Activated CD8-positive, alpha-beta memory T cell treated with anti-CD3 and anti-CD28 coated beads, Interleukin-2, amount 10 ng/mL, durations not matched to agents 7 days and 5 days (primary cell): ENCODE measurements around the gene RPL10A. TPM values are rescaled to one million over a fixed set of nuclear protein-coding genes. Genes with fewer than 3 reads are reported as not detected.

ENCODE experiments used
- ATAC-seq: fragments of 150-1000 bp; cut with Tn5 transposase; one replicate; pipeline ENCODE4 v1.10.0; 2021; ENCODE audit warnings: moderate library complexity
- CTCF ChIA-PET: fragments of 350-600 bp; sonication (Branson Sonifier 250); formaldehyde crosslinking; loops from one replicate; lab custom pipeline; 2021; ENCODE audit warnings: antibody characterized with exemption; lab: Charles Lee
- DNase-seq: peaks from one replicate; pipeline ENCODE4 v3.0.0-alpha.2; 2020
- H3K27ac Mint-ChIP-seq: one replicate; pipeline ENCODE4 v1.8.0; 2021; ENCODE audit warnings: mild to moderate bottlenecking, mixed read lengths
- H3K27me3 Mint-ChIP-seq: one replicate; pipeline ENCODE4 v1.8.0; 2021; ENCODE audit warnings: mixed read lengths
- H3K36me3 Mint-ChIP-seq: one replicate; pipeline ENCODE4 v1.8.0; 2021; ENCODE audit warnings: mild to moderate bottlenecking, mixed read lengths
- H3K4me1 Mint-ChIP-seq: one replicate; pipeline ENCODE4 v1.8.0; 2021; ENCODE audit warnings: mixed read lengths
- H3K4me3 Mint-ChIP-seq: one replicate; pipeline ENCODE4 v1.8.0; 2021; ENCODE audit warnings: mild to moderate bottlenecking, moderate library complexity, mixed read lengths
- H3K9me3 Mint-ChIP-seq: one replicate; pipeline ENCODE4 v1.8.0; 2022; ENCODE audit warnings: low read depth, mixed read lengths
- total RNA-seq, 2 experiments: library from RNA; stranded (reverse); gene quantifications; one replicate each; pipeline ENCODE4 v1.2.3, GENCODE V29; 2021

The RPL10A gene
- total RNA-seq, 2 experiments from 2014 or later = 1,163 to 1,382 TPM

- Mint-ChIP-seq H3K27me3 (no peaks in the 10 kb centered on the region), H3K4me1 (peaks cover 8% of the 10 kb centered on the region), H3K4me3 (no peak overlapping the region), H3K9me3 (no peaks in the 10 kb centered on the region), H3K36me3 (no peaks in the 10 kb centered on the region), H3K27ac (no peak overlapping the region)
- CTCF ChIA-PET = interaction anchor here (1.1 to 1.4 kb wide), 2 partner anchors 27 to 242 kb away, joined by 3 to 4 read pairs; no protein-coding TSS in a partner anchor
- ATAC-seq = no peak
- no peak for DNase-seq
Observed at GRCh38 chr6:35483490-35483889, 15.3 kb downstream of the RPL10A start.

GRCh38 chr6:35483893-35484645 lies 15.9 kb downstream of the RPL10A start:
- CTCF ChIA-PET = interaction anchor here (1.1 to 1.4 kb wide), 2 partner anchors 26 to 243 kb away, joined by 3 to 4 read pairs; no protein-coding TSS in a partner anchor

GRCh38 chr6:35484921-35485392 lies 16.8 kb downstream of the RPL10A start:
- ATAC-seq (no peak), DNase-seq (no peak)
- no peaks in the 10 kb centered on the region for H3K27me3 Mint-ChIP-seq

More at GRCh38 chr6:35483893-35484645, 15.9 kb downstream of the RPL10A start:
- no peak overlapping the region for H3K4me3 Mint-ChIP-seq
- DNase-seq (no peak), ATAC-seq (no peak)
- H3K27ac Mint-ChIP-seq = no peak overlapping the region
- H3K36me3 Mint-ChIP-seq = no peaks in the 10 kb centered on the region
- peaks cover 8% of the 10 kb centered on the region for H3K4me1 Mint-ChIP-seq
- no peaks in the 10 kb centered on the region for H3K27me3 Mint-ChIP-seq
- H3K9me3 Mint-ChIP-seq = no peaks in the 10 kb centered on the region

GRCh38 chr6:35485402-35485877 lies 17.2 kb downstream of the RPL10A start:
- CTCF ChIA-PET = no interaction called here
- H3K27me3 Mint-ChIP-seq = no peaks in the 10 kb centered on the region
- H3K36me3 Mint-ChIP-seq = no peaks in the 10 kb centered on the region
- ATAC-seq (no peak), DNase-seq (no peak)
- H3K4me3 Mint-ChIP-seq = no peak overlapping the region
- H3K27ac Mint-ChIP-seq = no peak overlapping the region
- H3K9me3 Mint-ChIP-seq = no peaks in the 10 kb centered on the region
- peaks cover 8% of the 10 kb centered on the region for H3K4me1 Mint-ChIP-seq

More at GRCh38 chr6:35484921-35485392, 16.8 kb downstream of the RPL10A start:
- H3K27ac Mint-ChIP-seq = no peak overlapping the region
- no peak overlapping the region for H3K4me3 Mint-ChIP-seq
- no peaks in the 10 kb centered on the region for H3K9me3 Mint-ChIP-seq
- H3K36me3 Mint-ChIP-seq = no peaks in the 10 kb centered on the region
- CTCF ChIA-PET = interaction anchor here (1.4 kb wide), 1 partner anchor 25 kb away, joined by 3 read pairs; no protein-coding TSS in a partner anchor
- peaks cover 8% of the 10 kb centered on the region for H3K4me1 Mint-ChIP-seq

GRCh38 chr6:35486005-35486925 lies 18.1 kb downstream of the RPL10A start:
- Mint-ChIP-seq H3K4me1 (peaks cover 8% of the 10 kb centered on the region), H3K27me3 (no peaks in the 10 kb centered on the region), H3K4me3 (no peak overlapping the region), H3K9me3 (no peaks in the 10 kb centered on the region), H3K36me3 (no peaks in the 10 kb centered on the region), H3K27ac (no peak overlapping the region)
- CTCF ChIA-PET = interaction anchor here (1.5 kb wide), 1 partner anchor 8 kb away, joined by 4 read pairs; no protein-coding TSS in a partner anchor
- ATAC-seq = no peak
- DNase-seq = no peak

GRCh38 chr6:35487658-35488516 lies 19.7 kb downstream of the RPL10A start:
- no peak overlapping the region for H3K27ac Mint-ChIP-seq
- CTCF ChIA-PET = interaction anchor here (1.5 kb wide), 1 partner anchor 10 kb away, joined by 4 read pairs; no protein-coding TSS in a partner anchor

GRCh38 chr6:35488517-35488862 lies 20.3 kb downstream of the RPL10A start:
- H3K36me3 Mint-ChIP-seq = no peaks in the 10 kb centered on the region
- no peak for DNase-seq
- CTCF ChIA-PET = no interaction called here
- no peaks in the 10 kb centered on the region for H3K27me3 Mint-ChIP-seq
- no peak overlapping the region for H3K4me3 Mint-ChIP-seq
- no peaks in the 10 kb centered on the region for H3K9me3 Mint-ChIP-seq
- no peak overlapping the region for H3K27ac Mint-ChIP-seq
- peaks cover 8% of the 10 kb centered on the region for H3K4me1 Mint-ChIP-seq
- ATAC-seq = no peak

More at GRCh38 chr6:35487658-35488516, 19.7 kb downstream of the RPL10A start:
- H3K9me3 Mint-ChIP-seq = no peaks in the 10 kb centered on the region
- H3K27me3 Mint-ChIP-seq = no peaks in the 10 kb centered on the region
- H3K4me1 Mint-ChIP-seq = peaks cover 8% of the 10 kb centered on the region
- ATAC-seq (no peak), DNase-seq (no peak)
- H3K36me3 Mint-ChIP-seq = no peaks in the 10 kb centered on the region
- no peak overlapping the region for H3K4me3 Mint-ChIP-seq

- Mint-ChIP-seq H3K9me3 (no peaks in the 10 kb centered on the region), H3K27me3 (peaks cover 3% of the 10 kb centered on the region), H3K36me3 (no peaks in the 10 kb centered on the region), H3K27ac (no peak overlapping the region), H3K4me3 (no peak overlapping the region), H3K4me1 (peaks cover 10% of the 10 kb centered on the region)
- CTCF ChIA-PET = no interaction called here
- ATAC-seq (no peak), DNase-seq (no peak)
Observed at GRCh38 chr6:35489066-35489465, 20.9 kb downstream of the RPL10A start.

GRCh38 chr6:35489995-35490791 lies 22.0 kb downstream of the RPL10A start:
- CTCF ChIA-PET = no interaction called here
- no peaks in the 10 kb centered on the region for H3K36me3 Mint-ChIP-seq
- H3K4me3 Mint-ChIP-seq = no peak overlapping the region
- no peaks in the 10 kb centered on the region for H3K9me3 Mint-ChIP-seq
- no peak overlapping the region for H3K27ac Mint-ChIP-seq
- peaks cover 3% of the 10 kb centered on the region for H3K27me3 Mint-ChIP-seq
- no peak for ATAC-seq
- H3K4me1 Mint-ChIP-seq = peaks cover 14% of the 10 kb centered on the region
- DNase-seq = no peak

- H3K4me3 Mint-ChIP-seq = no peak overlapping the region
- DNase-seq = no peak
- H3K27me3 Mint-ChIP-seq = peaks cover 10% of the 10 kb centered on the region
- H3K27ac Mint-ChIP-seq = no peak overlapping the region
- peaks cover 14% of the 10 kb centered on the region for H3K4me1 Mint-ChIP-seq
- no peak for ATAC-seq
- CTCF ChIA-PET = no interaction called here
- H3K9me3 Mint-ChIP-seq = no peaks in the 10 kb centered on the region
- no peaks in the 10 kb centered on the region for H3K36me3 Mint-ChIP-seq
Observed at GRCh38 chr6:35490821-35491557, 22.8 kb downstream of the RPL10A start.

GRCh38 chr6:35491558-35492257 lies 23.5 kb downstream of the RPL10A start:
- Mint-ChIP-seq H3K9me3 (no peaks in the 10 kb centered on the region), H3K27me3 (peaks cover 11% of the 10 kb centered on the region), H3K4me1 (peaks cover 14% of the 10 kb centered on the region), H3K36me3 (no peaks in the 10 kb centered on the region), H3K4me3 (no peak overlapping the region), H3K27ac (no peak overlapping the region)
- ATAC-seq (no peak), DNase-seq (no peak)
- CTCF ChIA-PET = interaction anchor here (0.6 to 1.4 kb wide), 3 partner anchors 9 to 199 kb away, joined by 3 to 4 read pairs (median 3); no protein-coding TSS in a partner anchor
